CD4-positive, alpha-beta T cell (primary cell): ENCODE results near the gene ZNF836. TPM values are rescaled to one million over a fixed set of nuclear protein-coding genes. Genes with fewer than 3 reads are reported as not detected.
A peak's percentile ranks its signal among the peaks of the same experiment; 100 is the strongest.

Experiments used
- ATAC-seq: fragments of 200-7000 bp; cut with Tn5 transposase; one replicate; pipeline ENCODE4 v1.10.0; 2022; ENCODE audit warnings: mild to moderate bottlenecking; ENCODE audit not compliant: poor library complexity
- CTCF ChIA-PET: fragments of 350-600 bp; sonication (Branson Sonifier 250); formaldehyde crosslinking; loops from one replicate; lab custom pipeline; 2021; ENCODE audit warnings: antibody characterized with exemption, inconsistent platforms; lab: Charles Lee
- POLR2A ChIA-PET: fragments of 350-600 bp; sonication (Branson Sonifier 250); formaldehyde crosslinking; loops from one replicate; lab custom pipeline; 2021; ENCODE audit warnings: antibody characterized with exemption, inconsistent platforms; lab: Charles Lee
- DNase-seq, 14 experiments: peaks; one replicate each; pipeline ENCODE4 v3.0.0-alpha.2; 2013 to 2020; ENCODE audit warnings: mixed read lengths in 2 of 14
- H3K27ac ChIP-seq, 2 donors: one replicate each; pipeline versions ENCODE4 v1.5.1 to v1.7.0; 2013; ENCODE audit warnings: low read length in 2 of 2, low read depth in 1 of 2, mild to moderate bottlenecking in 1 of 2
- H3K27me3 ChIP-seq, 2 experiments: 1 replicate in 1 of 2; 2 replicates in 1 of 2; pipeline versions ENCODE4 v1.6.1 to v1.7.0; 2013; ENCODE audit warnings: low read length in 2 of 2, control low read depth in 1 of 2, mild to moderate bottlenecking in 1 of 2, moderate library complexity in 1 of 2; ENCODE audit not compliant: insufficient read depth in 2 of 2, control insufficient read depth in 1 of 2
- H3K36me3 ChIP-seq: one replicate; pipeline ENCODE4 v1.6.1; 2013; ENCODE audit warnings: low read length, control low read depth; ENCODE audit not compliant: insufficient read depth
- H3K4me1 ChIP-seq: one replicate; pipeline ENCODE4 v1.6.1; 2013; ENCODE audit warnings: low read length, control low read depth; ENCODE audit not compliant: insufficient read depth
- H3K4me3 ChIP-seq: one replicate; pipeline ENCODE4 v1.5.1; 2013; ENCODE audit warnings: mild to moderate bottlenecking, low read length, moderate library complexity
- H3K9me3 ChIP-seq, 2 experiments: 1 replicate in 1 of 2; 2 replicates in 1 of 2; pipeline versions ENCODE4 v1.6.1 to v1.7.0; 2013; ENCODE audit warnings: low read length in 2 of 2, mild to moderate bottlenecking in 2 of 2, control low read depth in 1 of 2, moderate library complexity in 1 of 2; ENCODE audit not compliant: control insufficient read depth in 1 of 2, insufficient read depth in 1 of 2
- H3K27ac Mint-ChIP-seq: one replicate; pipeline ENCODE4 v1.8.0; 2020; ENCODE audit warnings: mixed read lengths
- H3K27me3 Mint-ChIP-seq: one replicate; pipeline ENCODE4 v1.8.0; 2021; ENCODE audit warnings: mixed read lengths
- H3K36me3 Mint-ChIP-seq: one replicate; pipeline ENCODE4 v1.8.0; 2021; ENCODE audit warnings: low read depth, mixed read lengths
- H3K4me1 Mint-ChIP-seq: one replicate; pipeline ENCODE4 v1.8.0; 2021; ENCODE audit warnings: low read depth, mixed read lengths
- H3K4me3 Mint-ChIP-seq: one replicate; pipeline ENCODE4 v1.8.0; 2020; ENCODE audit warnings: mild to moderate bottlenecking, mixed read lengths
- H3K9me3 Mint-ChIP-seq: one replicate; pipeline ENCODE4 v1.8.0; 2020; ENCODE audit warnings: mixed read lengths
- CTCF ChIP-seq: fragments of 200-600 bp; IDR thresholded peaks from one replicate; pipeline ENCODE4 v1.8.0; 2022; ENCODE audit warnings: antibody characterized with exemption, mild to moderate bottlenecking
- intact Hi-C, 2 experiments: fragments of 100-400 bp; cut with DNase I in 1 of 2; cut with micrococcal nuclease in 1 of 2; formaldehyde crosslinking; loops; one replicate each; pipeline versions ENCODE4 v1.15.1 to v1.9.0; 2023 to 2025; cut with DNase I, micrococcal nuclease
- total RNA-seq, 174 experiments: library from RNA in 2 of 174; stranded (reverse) in 2 of 174; gene quantifications; one replicate each; pipeline ENCODE4 v1.2.3 and lab custom pipeline; 2021 to 2026

ZNF836 gene
- total RNA-seq, 2 experiments from 2014 or later = 24.1 to 26.2 TPM

GRCh38 chr19:52197964-52198363 lies 26.5 kb upstream of the ZNF836 start:
- H3K4me3 Mint-ChIP-seq = no peak overlapping the region
- ATAC-seq (no peak), DNase-seq (no peak)
- CTCF ChIA-PET = no interaction called here
- H3K27me3 ChIP-seq = no peaks in the 10 kb centered on the region
- peak overlapping the region; percentile 30 for H3K27ac Mint-ChIP-seq
- H3K4me1 Mint-ChIP-seq = peaks cover 82% of the 10 kb centered on the region
- peaks cover 38% of the 10 kb centered on the region for H3K4me1 ChIP-seq
- H3K9me3 Mint-ChIP-seq = no peaks in the 10 kb centered on the region
- H3K36me3 ChIP-seq = peaks cover 84% of the 10 kb centered on the region
- no peak overlapping the region for H3K4me3 ChIP-seq
- H3K27me3 Mint-ChIP-seq = no peaks in the 10 kb centered on the region
- H3K36me3 Mint-ChIP-seq = peaks cover 88% of the 10 kb centered on the region
- POLR2A ChIA-PET = interaction anchor here (1.6 kb wide), 1 partner anchor 8 kb away, joined by 14 read pairs; the partner anchor contains the start of gene PPP2R1A
- no peak overlapping the region for H3K27ac ChIP-seq
- intact Hi-C loops = no loop called here
- no peak for TF ChIP-seq CTCF
- H3K9me3 ChIP-seq = no peaks in the 10 kb centered on the region

GRCh38 chr19:52196256-52196967 lies 25.0 kb upstream of the ZNF836 start:
- Mint-ChIP-seq H3K27ac (no peak overlapping the region), H3K4me3 (peak overlapping the region; percentile 38), H3K9me3 (no peaks in the 10 kb centered on the region), H3K36me3 (peaks cover 88% of the 10 kb centered on the region), H3K4me1 (peaks cover 82% of the 10 kb centered on the region), H3K27me3 (no peaks in the 10 kb centered on the region)
- no peak overlapping the region for H3K27ac ChIP-seq
- no peak overlapping the region for H3K4me3 ChIP-seq
- no peak for ATAC-seq
- H3K27me3 ChIP-seq = no peaks in the 10 kb centered on the region
- CTCF ChIA-PET = interaction anchor here (1.6 kb wide), 1 partner anchor 57 kb away, joined by 3 read pairs; the partner anchor contains the start of gene ZNF616
- peaks cover 71% of the 10 kb centered on the region for H3K36me3 ChIP-seq
- TF ChIP-seq CTCF = no peak
- no peak for DNase-seq
- no peaks in the 10 kb centered on the region for H3K9me3 ChIP-seq
- POLR2A ChIA-PET = no interaction called here
- H3K4me1 ChIP-seq = peaks cover 53% of the 10 kb centered on the region
- intact Hi-C loops = no loop called here

- Mint-ChIP-seq H3K9me3 (no peaks in the 10 kb centered on the region), H3K27ac (peak overlapping the region; percentile 96), H3K27me3 (no peaks in the 10 kb centered on the region), H3K36me3 (peaks cover 68% of the 10 kb centered on the region), H3K4me1 (peaks cover 67% of the 10 kb centered on the region), H3K4me3 (peak overlapping the region; percentile 95)
- intact Hi-C loops = loop anchor here (2.0 to 5.0 kb wide), 3 partner anchors 75 to 145 kb away; partner anchors contain the start of genes ZNF766 (in 2 of the 2) and ZNF432 (in 1 of the 2)
- no peaks in the 10 kb centered on the region for H3K9me3 ChIP-seq
- peaks cover 40% of the 10 kb centered on the region for H3K36me3 ChIP-seq
- no peak overlapping the region for H3K27ac ChIP-seq
- CTCF ChIA-PET = no interaction called here
- DNase-seq = no peak
- TF ChIP-seq CTCF = no peak
- peaks cover 60% of the 10 kb centered on the region for H3K4me1 ChIP-seq
- no peaks in the 10 kb centered on the region for H3K27me3 ChIP-seq
- H3K4me3 ChIP-seq = no peak overlapping the region
- ATAC-seq = no peak
- POLR2A ChIA-PET = interaction anchor here (1.4 kb wide), 1 partner anchor 20 kb away, joined by 3 read pairs; the partner anchor contains the start of gene ZNF836
These were observed 20.5 kb upstream of the ZNF836 start for GRCh38 chr19:52191951-52192350.
